GM18870 (cell line): ENCODE measurements around the gene MCRIP2.

ENCODE experiments used
- ATAC-seq: cut with Tn5 transposase; IDR thresholded peaks from one replicate; pipeline ENCODE4 v1.9.1; 2021; ENCODE audit warnings: moderate library complexity; ENCODE audit not compliant: unreplicated experiment

MCRIP2 gene

DNA sequence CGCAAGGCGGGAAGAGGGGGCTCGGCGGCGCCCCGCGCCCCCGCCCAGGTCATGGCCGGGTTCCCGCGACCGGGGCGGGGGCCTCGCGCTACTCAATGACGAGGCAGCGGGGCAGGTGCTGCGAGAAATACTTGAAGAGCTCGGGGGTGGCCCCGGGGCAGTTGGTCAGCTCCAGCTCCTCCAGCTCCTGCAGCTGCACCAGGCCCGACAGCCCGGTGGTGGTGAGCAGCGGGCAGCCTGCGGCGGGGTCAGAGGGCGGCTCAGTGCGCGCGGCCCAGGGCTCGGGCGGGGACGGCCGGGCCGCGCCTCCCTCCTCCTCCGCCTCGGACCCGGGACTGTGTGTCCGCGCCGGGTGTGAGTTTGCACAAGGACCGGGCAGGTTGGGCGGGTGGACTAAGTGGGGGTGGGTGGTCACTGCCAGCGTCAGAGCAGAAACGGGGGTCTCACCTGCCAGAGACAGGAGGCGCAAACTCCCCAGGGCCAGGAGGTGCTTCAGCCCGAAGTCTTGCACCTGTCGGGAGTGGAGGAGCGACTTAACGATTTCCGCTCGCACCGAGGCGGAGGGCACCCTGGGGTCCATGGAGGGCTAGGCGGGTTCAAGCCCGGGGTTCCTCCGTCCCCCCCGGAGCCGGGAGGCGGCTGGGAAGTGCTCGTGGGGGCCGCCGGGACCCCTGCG lies 52.7 kb downstream of the MCRIP2 start:
- no peak for ATAC-seq

DNA sequence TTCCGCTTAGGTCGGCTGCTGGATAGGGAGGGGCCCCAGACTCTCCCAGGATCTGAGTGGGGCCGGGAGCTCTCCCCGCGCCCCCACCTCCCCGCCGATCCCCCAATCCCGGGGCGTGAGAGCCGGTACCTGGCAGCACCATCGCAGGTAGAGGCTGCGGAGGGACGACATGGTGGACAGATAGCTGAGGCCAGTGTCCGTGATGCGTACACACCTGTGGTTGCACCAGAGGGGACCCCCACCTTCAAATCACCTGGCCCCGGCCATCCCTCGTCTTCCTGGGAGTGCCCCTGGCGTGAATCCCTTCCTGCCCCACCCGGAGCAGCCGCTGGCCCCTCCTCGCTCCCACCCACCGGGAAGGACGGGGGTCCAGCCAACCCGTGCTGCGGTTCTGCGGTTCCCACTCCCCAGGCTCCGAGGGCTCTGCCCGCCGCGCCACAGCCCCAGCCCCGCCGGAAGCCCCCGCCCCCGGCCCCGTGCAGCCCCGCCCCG lies 53.3 kb downstream of the MCRIP2 start:
- no peak for ATAC-seq

DNA sequence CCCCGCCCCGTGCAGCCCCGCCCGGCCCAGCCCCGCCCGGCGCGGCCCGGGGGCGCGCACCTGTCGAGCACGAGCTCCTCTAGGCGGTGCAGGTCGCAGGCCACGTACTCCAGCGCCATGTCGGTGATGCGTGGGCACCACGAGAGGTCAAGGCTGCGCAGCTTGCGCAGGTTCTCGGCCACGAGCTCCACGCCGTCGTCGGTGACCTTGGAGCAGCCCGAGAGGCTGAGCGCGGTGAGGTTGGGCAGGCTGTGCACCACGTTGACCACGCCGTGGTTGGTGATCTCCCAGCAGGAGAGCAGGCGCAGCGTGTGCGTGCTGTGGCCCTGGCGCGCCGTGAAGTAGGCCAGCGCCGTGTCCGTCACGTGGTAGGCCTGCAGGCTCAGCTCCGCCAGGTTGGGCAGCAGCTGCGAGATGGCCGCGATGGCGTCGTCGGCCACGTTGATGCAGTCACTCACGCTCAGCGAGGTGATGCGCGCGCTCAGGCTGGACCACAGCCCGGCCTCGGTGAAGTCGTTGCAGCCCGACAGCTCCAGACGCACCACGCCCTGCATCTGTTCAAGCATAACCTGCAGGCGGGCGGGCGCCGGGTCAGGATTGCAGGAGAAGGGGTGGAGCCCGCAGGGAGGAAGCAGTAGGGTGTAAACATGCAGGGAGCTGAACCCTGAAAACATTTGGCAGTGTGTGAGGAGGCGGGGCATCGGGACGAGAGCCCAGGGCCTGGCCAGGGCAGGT lies 53.9 kb downstream of the MCRIP2 start:
- no peak for ATAC-seq
